NT2/D1 (cell line): ENCODE measurements around the gene TRIM39.
"Not testable (repeated sequence)": the region's sequence is repeated elsewhere in the genome, so short reads cannot be mapped to it uniquely, and the experiment has no call there.

Experiments
- SUZ12 ChIP-seq: IDR thresholded peaks from 2 replicates; pipeline ENCODE4 v1.6.1; 2011; ENCODE audit not compliant: insufficient read length, insufficient read depth; ENCODE audit errors: extremely low read depth
- YY1 ChIP-seq: IDR thresholded peaks from 2 replicates; pipeline ENCODE4 v1.6.1; 2011; ENCODE audit not compliant: insufficient read length, insufficient read depth
- ZNF274 ChIP-seq: IDR thresholded peaks from 2 replicates; pipeline ENCODE4 v1.6.1; 2011; ENCODE audit warnings: mild to moderate bottlenecking, low read depth, low read length

DNA sequence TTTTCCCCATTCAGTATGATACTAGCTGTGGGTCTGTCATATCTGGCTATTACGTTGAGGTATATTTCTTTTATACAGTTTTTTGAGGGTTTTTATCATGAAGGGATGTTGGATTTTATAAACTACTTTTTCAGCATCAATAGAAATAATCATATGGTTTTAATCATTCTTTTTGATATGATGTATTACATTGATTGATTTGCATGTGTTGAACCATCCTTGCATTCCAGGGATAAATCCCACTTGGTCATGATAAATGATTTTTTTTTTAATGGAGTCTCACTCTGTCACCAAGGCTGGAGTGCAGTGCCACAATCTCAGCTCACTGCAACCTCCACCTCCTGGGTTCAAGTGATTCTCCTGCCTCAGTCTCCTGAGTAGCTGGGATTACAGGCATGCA, 45.7 kb upstream of the TRIM39 start:
- not testable (repeated sequence) for TF ChIP-seq ZNF274, SUZ12, YY1
